Fibroblast of villous mesenchyme (primary cell): ENCODE results near the gene GOLGA8M. TPM values are rescaled to one million over a fixed set of nuclear protein-coding genes. Genes with fewer than 3 reads are reported as not detected.
"Not testable (repeated sequence)": the region's sequence is repeated elsewhere in the genome, so short reads cannot be mapped to it uniquely, and the experiment has no call there.

Experiments
- DNase-seq: peaks from one replicate; pipeline ENCODE4 v3.0.0-alpha.2; 2010; ENCODE audit warnings: low read depth
- H3K4me3 ChIP-seq: 2 replicates; pipeline ENCODE4 v1.5.1; 2011; ENCODE audit warnings: low read depth, mild to moderate bottlenecking, low read length
- CTCF ChIP-seq: IDR thresholded peaks from 2 replicates; pipeline ENCODE4 v1.5.1; 2012; ENCODE audit warnings: low read depth, mild to moderate bottlenecking, low read length; ENCODE audit not compliant: insufficient read depth
- total RNA-seq: library from RNA; depleted of rRNA; stranded (reverse); fragments of >200 nt; gene quantifications from 2 replicates; pipeline ENCODE4 v1.2.3, GENCODE V29; 2012

The GOLGA8M gene
- under 0.01 and 1.3 TPM in 2 replicates for total RNA-seq

GRCh38 chr15:28712270-28712669, at the start of gene GOLGA8M:
GOLGA8M (minus strand) TSS chr15:28712421; CDS start chr15:28712323, 98 bp downstream.
- DNase-seq, H3K4me3 ChIP-seq: not testable (repeated sequence)

GRCh38 chr15:28742890-28743289, 30.7 kb upstream of the GOLGA8M start:
- H3K4me3 ChIP-seq, DNase-seq: not testable (repeated sequence)

- not testable (repeated sequence) for DNase-seq
- H3K4me3 ChIP-seq = peak overlapping the region; percentile 32
These were observed 26.5 kb upstream of the GOLGA8M start for GRCh38 chr15:28738590-28739292.

GRCh38 chr15:28738200-28738561, 26.0 kb upstream of the GOLGA8M start:
- DNase-seq = not testable (repeated sequence)
- H3K4me3 ChIP-seq = peak overlapping the region; percentile 32

GRCh38 chr15:28737521-28738199, 25.4 kb upstream of the GOLGA8M start:
- H3K4me3 ChIP-seq = peak overlapping the region; percentile 38
- peak; percentile 19 for DNase-seq

GRCh38 chr15:28728061-28728460, 15.8 kb upstream of the GOLGA8M start:
- not testable (repeated sequence) for DNase-seq, H3K4me3 ChIP-seq

- not testable (repeated sequence) for DNase-seq, H3K4me3 ChIP-seq
These were observed 14.8 kb upstream of the GOLGA8M start for GRCh38 chr15:28727026-28727425.

- no peak for DNase-seq
- TF ChIP-seq CTCF = no peak
- no peak overlapping the region for H3K4me3 ChIP-seq
These were observed 13.9 kb upstream of the GOLGA8M start for GRCh38 chr15:28726102-28726501.

- H3K4me3 ChIP-seq = no peak overlapping the region
- no peak for TF ChIP-seq CTCF
- DNase-seq = no peak
These were observed 13.3 kb upstream of the GOLGA8M start for GRCh38 chr15:28725556-28725955.

- DNase-seq, H3K4me3 ChIP-seq: not testable (repeated sequence)
These were observed 11.8 kb upstream of the GOLGA8M start for GRCh38 chr15:28723986-28724385.

GRCh38 chr15:28719626-28720025, 7.4 kb upstream of the GOLGA8M start:
- not testable (repeated sequence) for DNase-seq, H3K4me3 ChIP-seq

- not testable (repeated sequence) for H3K4me3 ChIP-seq, DNase-seq
These were observed 6.4 kb upstream of the GOLGA8M start for GRCh38 chr15:28718576-28718975.

- not testable (repeated sequence) for DNase-seq, H3K4me3 ChIP-seq
These were observed 2.0 kb upstream of the GOLGA8M start for GRCh38 chr15:28714176-28714575.

- not testable (repeated sequence) for DNase-seq, H3K4me3 ChIP-seq
These were observed 8.3 kb downstream of the GOLGA8M start for GRCh38 chr15:28703927-28704326.

- H3K4me3 ChIP-seq = not testable (repeated sequence)
These were observed 9.8 kb downstream of the GOLGA8M start for GRCh38 chr15:28702427-28702826.

GRCh38 chr15:28694006-28694751, 18.0 kb downstream of the GOLGA8M start:
- H3K4me3 ChIP-seq, DNase-seq: not testable (repeated sequence)

More at GRCh38 chr15:28702427-28702826, 9.8 kb downstream of the GOLGA8M start:
- not testable (repeated sequence) for DNase-seq
